HepG2 (cell line): ENCODE results near the gene PKLR. TPM values are rescaled to one million over a fixed set of nuclear protein-coding genes. Genes with fewer than 3 reads are reported as not detected.
A peak's percentile ranks its signal among the peaks of the same experiment; 100 is the strongest.

Experiments used
- ARHGAP35 ChIP-seq: sonication (generic); formaldehyde crosslinking; IDR thresholded peaks from 2 replicates; pipeline ENCODE4 v1.9.0; 2022; ENCODE audit warnings: mild to moderate bottlenecking, inconsistent platforms, moderate library complexity, missing genetic modification reagents, borderline replicate concordance
- FOXJ3 ChIP-seq: sonication (generic); formaldehyde crosslinking; IDR thresholded peaks from 2 replicates; pipeline ENCODE4 v1.4.0; 2020; ENCODE audit warnings: missing genetic modification reagents, mild to moderate bottlenecking, borderline replicate concordance
- HNRNPH1 ChIP-seq: fragments of 200-400 bp; formaldehyde crosslinking; optimal IDR thresholded peaks from 2 replicates; pipeline ENCODE3; 2017; ENCODE audit warnings: mild to moderate bottlenecking, low read depth, low read length
- HOXA5 ChIP-seq: sonication (generic); formaldehyde crosslinking; IDR thresholded peaks from 2 replicates; pipeline ENCODE4 v1.4.0; 2020; ENCODE audit warnings: missing genetic modification reagents
- MLLT10 ChIP-seq: sonication (generic); formaldehyde crosslinking; IDR thresholded peaks from 2 replicates; pipeline ENCODE4 v1.4.0; 2020; ENCODE audit warnings: missing genetic modification reagents
- SP5 ChIP-seq: IDR thresholded peaks from 2 replicates; pipeline ENCODE4 v1.6.1; 2016; ENCODE audit warnings: low read depth, borderline replicate concordance
- ZEB1 ChIP-seq: IDR thresholded peaks from 2 replicates; pipeline ENCODE4 v1.6.1; 2012; ENCODE audit warnings: mild to moderate bottlenecking, low read depth, inconsistent platforms; ENCODE audit not compliant: insufficient replicate concordance
- ZNF335 ChIP-seq: sonication (generic); formaldehyde crosslinking; IDR thresholded peaks from 2 replicates; pipeline ENCODE4 v1.4.0; 2020; ENCODE audit warnings: missing genetic modification reagents
- ZNF569 ChIP-seq: sonication (generic); formaldehyde crosslinking; IDR thresholded peaks from 2 replicates; pipeline ENCODE4 v1.5.0; 2020; ENCODE audit warnings: mild to moderate bottlenecking, missing genetic modification reagents, moderate library complexity, borderline replicate concordance
- polyA plus RNA-seq, 8 experiments: library from polyadenylated mRNA; depleted of rRNA in 3 of 8; stranded (reverse) in 7 of 8; unstranded in 1 of 8; fragments of >200 nt; fragmentation: Illumina TruSeq in 4 of 8; extraction: Trizol in 4 of 8; gene quantifications; 2 replicates each; pipeline versions ENCODE4 v1.2.1 to v1.2.3, GENCODE V29; 2011 to 2016; ENCODE audit warnings: low read depth in 4 of 8, missing spikeins in 1 of 8, mixed read lengths in 1 of 8; ENCODE audit not compliant: insufficient read depth in 1 of 8
- total RNA-seq, 5 experiments: library from RNA; depleted of rRNA; stranded (reverse); fragments of >200 nt; fragmentation: Illumina TruSeq; extraction: Trizol; gene quantifications; 2 replicates each; pipeline ENCODE4 v1.2.3, GENCODE V29; 2016; ENCODE audit warnings: low read depth in 1 of 5
- TF ChIP-seq, protein P1 (sequence below): sonication (generic); formaldehyde crosslinking; IDR thresholded peaks from 2 replicates; pipeline ENCODE4 v1.4.0; 2020; ENCODE audit warnings: missing genetic modification reagents
- TF ChIP-seq, protein P2 (sequence below): sonication (generic); formaldehyde crosslinking; IDR thresholded peaks from 2 replicates; pipeline ENCODE4 v1.4.0; 2020; ENCODE audit warnings: missing genetic modification reagents, low read depth, mild to moderate bottlenecking, borderline replicate concordance
- TF ChIP-seq, protein P3 (sequence below): sonication (generic); formaldehyde crosslinking; IDR thresholded peaks from 2 replicates; pipeline ENCODE4 v1.5.1; 2020; ENCODE audit warnings: mild to moderate bottlenecking, missing genetic modification reagents, moderate library complexity

The PKLR gene
- total and polyA plus RNA-seq, 2 of the 13 experiments (the other 11 are each of a cell fraction or from before 2014, with no cell fraction given), result 10.3 to 29.3 TPM

DNA sequence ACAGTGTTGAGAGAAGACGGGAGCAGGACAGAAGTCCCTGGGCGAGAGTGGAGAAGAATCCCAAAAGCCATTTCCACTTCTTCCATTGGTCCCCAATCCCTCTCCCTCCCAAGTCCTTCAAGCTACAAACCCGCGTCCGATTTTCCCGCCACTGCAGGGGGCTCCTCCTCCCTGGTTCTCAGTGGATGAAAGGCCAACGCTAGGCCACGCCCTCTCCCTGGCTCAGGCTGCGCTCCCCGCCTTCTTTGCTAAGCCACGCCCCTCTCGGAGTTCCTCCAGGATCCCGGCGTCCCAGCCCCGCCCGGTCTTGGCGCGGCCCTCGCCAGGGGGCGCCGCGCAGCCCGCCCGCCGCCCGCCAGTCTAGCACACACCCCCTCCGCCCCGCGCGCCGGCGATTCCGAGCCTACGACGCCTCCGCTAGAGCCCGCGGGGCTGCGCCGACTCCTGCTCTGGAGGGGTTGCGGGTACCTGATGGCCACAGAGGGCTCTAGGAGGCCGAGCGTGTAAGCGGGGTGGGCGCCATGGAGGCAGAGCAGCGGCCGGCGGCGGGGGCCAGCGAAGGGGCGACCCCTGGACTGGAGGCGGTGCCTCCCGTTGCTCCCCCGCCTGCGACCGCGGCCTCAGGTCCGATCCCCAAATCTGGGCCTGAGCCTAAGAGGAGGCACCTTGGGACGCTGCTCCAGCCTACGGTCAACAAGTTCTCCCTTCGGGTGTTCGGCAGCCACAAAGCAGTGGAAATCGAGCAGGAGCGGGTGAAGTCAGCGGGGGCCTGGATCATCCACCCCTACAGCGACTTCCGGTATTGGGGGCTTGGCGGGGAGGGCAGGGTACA is 24.0 kb downstream of the PKLR start, which contains the start of gene HCN3 (continued):
- TF ChIP-seq, protein P1, sequence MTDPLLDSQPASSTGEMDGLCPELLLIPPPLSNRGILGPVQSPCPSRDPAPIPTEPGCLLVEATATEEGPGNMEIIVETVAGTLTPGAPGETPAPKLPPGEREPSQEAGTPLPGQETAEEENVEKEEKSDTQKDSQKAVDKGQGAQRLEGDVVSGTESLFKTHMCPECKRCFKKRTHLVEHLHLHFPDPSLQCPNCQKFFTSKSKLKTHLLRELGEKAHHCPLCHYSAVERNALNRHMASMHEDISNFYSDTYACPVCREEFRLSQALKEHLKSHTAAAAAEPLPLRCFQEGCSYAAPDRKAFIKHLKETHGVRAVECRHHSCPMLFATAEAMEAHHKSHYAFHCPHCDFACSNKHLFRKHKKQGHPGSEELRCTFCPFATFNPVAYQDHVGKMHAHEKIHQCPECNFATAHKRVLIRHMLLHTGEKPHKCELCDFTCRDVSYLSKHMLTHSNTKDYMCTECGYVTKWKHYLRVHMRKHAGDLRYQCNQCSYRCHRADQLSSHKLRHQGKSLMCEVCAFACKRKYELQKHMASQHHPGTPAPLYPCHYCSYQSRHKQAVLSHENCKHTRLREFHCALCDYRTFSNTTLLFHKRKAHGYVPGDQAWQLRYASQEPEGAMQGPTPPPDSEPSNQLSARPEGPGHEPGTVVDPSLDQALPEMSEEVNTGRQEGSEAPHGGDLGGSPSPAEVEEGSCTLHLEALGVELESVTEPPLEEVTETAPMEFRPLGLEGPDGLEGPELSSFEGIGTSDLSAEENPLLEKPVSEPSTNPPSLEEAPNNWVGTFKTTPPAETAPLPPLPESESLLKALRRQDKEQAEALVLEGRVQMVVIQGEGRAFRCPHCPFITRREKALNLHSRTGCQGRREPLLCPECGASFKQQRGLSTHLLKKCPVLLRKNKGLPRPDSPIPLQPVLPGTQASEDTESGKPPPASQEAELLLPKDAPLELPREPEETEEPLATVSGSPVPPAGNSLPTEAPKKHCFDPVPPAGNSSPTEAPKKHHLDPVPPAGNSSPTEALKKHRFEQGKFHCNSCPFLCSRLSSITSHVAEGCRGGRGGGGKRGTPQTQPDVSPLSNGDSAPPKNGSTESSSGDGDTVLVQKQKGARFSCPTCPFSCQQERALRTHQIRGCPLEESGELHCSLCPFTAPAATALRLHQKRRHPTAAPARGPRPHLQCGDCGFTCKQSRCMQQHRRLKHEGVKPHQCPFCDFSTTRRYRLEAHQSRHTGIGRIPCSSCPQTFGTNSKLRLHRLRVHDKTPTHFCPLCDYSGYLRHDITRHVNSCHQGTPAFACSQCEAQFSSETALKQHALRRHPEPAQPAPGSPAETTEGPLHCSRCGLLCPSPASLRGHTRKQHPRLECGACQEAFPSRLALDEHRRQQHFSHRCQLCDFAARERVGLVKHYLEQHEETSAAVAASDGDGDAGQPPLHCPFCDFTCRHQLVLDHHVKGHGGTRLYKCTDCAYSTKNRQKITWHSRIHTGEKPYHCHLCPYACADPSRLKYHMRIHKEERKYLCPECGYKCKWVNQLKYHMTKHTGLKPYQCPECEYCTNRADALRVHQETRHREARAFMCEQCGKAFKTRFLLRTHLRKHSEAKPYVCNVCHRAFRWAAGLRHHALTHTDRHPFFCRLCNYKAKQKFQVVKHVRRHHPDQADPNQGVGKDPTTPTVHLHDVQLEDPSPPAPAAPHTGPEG (CRISPR knock-in tag), result 0 out of 2 replicates have a peak, but pooled peaks have one; percentile 20
- TF ChIP-seq HOXA5 (no peak), ZNF569 (no peak), ARHGAP35 (no peak), ZEB1 (no peak), FOXJ3 (CRISPR knock-in tag) (no peak), MLLT10 (CRISPR knock-in tag) (no peak), HNRNPH1 (no peak), SP5 (CRISPR knock-in tag) (peak; percentile 67), ZNF335 (CRISPR knock-in tag) (no peak)
- TF ChIP-seq, protein P2, sequence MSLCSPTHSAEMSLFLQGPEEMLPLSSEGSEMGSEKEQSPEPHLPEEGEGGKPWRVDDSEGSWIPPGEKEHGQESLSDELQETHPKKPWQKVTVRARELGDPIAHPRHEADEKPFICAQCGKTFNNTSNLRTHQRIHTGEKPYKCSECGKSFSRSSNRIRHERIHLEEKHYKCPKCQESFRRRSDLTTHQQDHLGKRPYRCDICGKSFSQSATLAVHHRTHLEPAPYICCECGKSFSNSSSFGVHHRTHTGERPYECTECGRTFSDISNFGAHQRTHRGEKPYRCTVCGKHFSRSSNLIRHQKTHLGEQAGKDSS (CRISPR knock-in tag), result no peak
- TF ChIP-seq, protein P3, sequence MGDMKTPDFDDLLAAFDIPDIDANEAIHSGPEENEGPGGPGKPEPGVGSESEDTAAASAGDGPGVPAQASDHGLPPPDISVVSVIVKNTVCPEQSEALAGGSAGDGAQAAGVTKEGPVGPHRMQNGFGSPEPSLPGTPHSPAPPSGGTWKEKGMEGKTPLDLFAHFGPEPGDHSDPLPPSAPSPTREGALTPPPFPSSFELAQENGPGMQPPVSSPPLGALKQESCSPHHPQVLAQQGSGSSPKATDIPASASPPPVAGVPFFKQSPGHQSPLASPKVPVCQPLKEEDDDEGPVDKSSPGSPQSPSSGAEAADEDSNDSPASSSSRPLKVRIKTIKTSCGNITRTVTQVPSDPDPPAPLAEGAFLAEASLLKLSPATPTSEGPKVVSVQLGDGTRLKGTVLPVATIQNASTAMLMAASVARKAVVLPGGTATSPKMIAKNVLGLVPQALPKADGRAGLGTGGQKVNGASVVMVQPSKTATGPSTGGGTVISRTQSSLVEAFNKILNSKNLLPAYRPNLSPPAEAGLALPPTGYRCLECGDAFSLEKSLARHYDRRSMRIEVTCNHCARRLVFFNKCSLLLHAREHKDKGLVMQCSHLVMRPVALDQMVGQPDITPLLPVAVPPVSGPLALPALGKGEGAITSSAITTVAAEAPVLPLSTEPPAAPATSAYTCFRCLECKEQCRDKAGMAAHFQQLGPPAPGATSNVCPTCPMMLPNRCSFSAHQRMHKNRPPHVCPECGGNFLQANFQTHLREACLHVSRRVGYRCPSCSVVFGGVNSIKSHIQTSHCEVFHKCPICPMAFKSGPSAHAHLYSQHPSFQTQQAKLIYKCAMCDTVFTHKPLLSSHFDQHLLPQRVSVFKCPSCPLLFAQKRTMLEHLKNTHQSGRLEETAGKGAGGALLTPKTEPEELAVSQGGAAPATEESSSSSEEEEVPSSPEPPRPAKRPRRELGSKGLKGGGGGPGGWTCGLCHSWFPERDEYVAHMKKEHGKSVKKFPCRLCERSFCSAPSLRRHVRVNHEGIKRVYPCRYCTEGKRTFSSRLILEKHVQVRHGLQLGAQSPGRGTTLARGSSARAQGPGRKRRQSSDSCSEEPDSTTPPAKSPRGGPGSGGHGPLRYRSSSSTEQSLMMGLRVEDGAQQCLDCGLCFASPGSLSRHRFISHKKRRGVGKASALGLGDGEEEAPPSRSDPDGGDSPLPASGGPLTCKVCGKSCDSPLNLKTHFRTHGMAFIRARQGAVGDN (CRISPR knock-in tag), result peak; percentile 92
